GM19438 (cell line): ENCODE data around the gene MAP3K6.

ENCODE experiments used
- ATAC-seq: cut with Tn5 transposase; IDR thresholded peaks from one replicate; pipeline ENCODE4 v1.9.1; 2021; ENCODE audit warnings: low read depth; ENCODE audit not compliant: unreplicated experiment

MAP3K6 gene

GRCh38 chr1:27339213-27339612 is 27.5 kb downstream of the MAP3K6 start:
- no peak for ATAC-seq

GRCh38 chr1:27338751-27339150 is 28.0 kb downstream of the MAP3K6 start:
- no peak for ATAC-seq

- ATAC-seq = no peak
These were observed 30.0 kb downstream of the MAP3K6 start for GRCh38 chr1:27336756-27337155.

GRCh38 chr1:27335506-27336422 is 31.0 kb downstream of the MAP3K6 start:
- no peak for ATAC-seq

- ATAC-seq = no peak
These were observed 33.0 kb downstream of the MAP3K6 start for GRCh38 chr1:27333717-27334279.

- ATAC-seq = no peak
These were observed 34.1 kb downstream of the MAP3K6 start for GRCh38 chr1:27332536-27333281.

GRCh38 chr1:27331922-27332321 is 34.8 kb downstream of the MAP3K6 start:
- no peak for ATAC-seq

- ATAC-seq = no peak
These were observed 35.3 kb downstream of the MAP3K6 start for GRCh38 chr1:27331426-27331825.

GRCh38 chr1:27330786-27331185 is 36.0 kb downstream of the MAP3K6 start:
- ATAC-seq = no peak

GRCh38 chr1:27327964-27328363 is 38.8 kb downstream of the MAP3K6 start:
- no peak for ATAC-seq

- no peak for ATAC-seq
These were observed 41.5 kb downstream of the MAP3K6 start for GRCh38 chr1:27325286-27325685.

GRCh38 chr1:27322569-27323240 is 44.1 kb downstream of the MAP3K6 start:
- ATAC-seq = peak; percentile 12

- ATAC-seq = peak; percentile 92
These were observed 44.8 kb downstream of the MAP3K6 start, which contains the start of gene TMEM222 for GRCh38 chr1:27321813-27322568. TMEM222 (plus strand) TSS chr1:27322163; CDS start chr1:27322198, 35 bp downstream.

GRCh38 chr1:27318596-27318995 is 48.2 kb downstream of the MAP3K6 start:
- ATAC-seq = no peak

- no peak for ATAC-seq
These were observed 48.6 kb downstream of the MAP3K6 start for GRCh38 chr1:27318136-27318535.

- ATAC-seq = no peak
These were observed 49.9 kb downstream of the MAP3K6 start for GRCh38 chr1:27316860-27317259.

- no peak for ATAC-seq
These were observed 52.0 kb downstream of the MAP3K6 start for GRCh38 chr1:27314737-27315136.

- no peak for ATAC-seq
These were observed 52.6 kb downstream of the MAP3K6 start for GRCh38 chr1:27314169-27314568.

GRCh38 chr1:27307874-27308598 is 58.7 kb downstream of the MAP3K6 start:
- ATAC-seq = no peak
